Measurements from ENCODE around the gene UAP1L1.
A peak's percentile ranks its signal among the peaks of the same experiment; 100 is the strongest.

UAP1L1 gene

GRCh38 chr9:137077758-137078693 lies 709 bp downstream of the UAP1L1 start:
- DNase-seq = peak; percentile 51 to 67

- no peak for DNase-seq
Observed at GRCh38 chr9:137078701-137079400, 1.5 kb downstream of the UAP1L1 start.

- DNase-seq = no peak
Observed at GRCh38 chr9:137079401-137079787, 2.1 kb downstream of the UAP1L1 start.

GRCh38 chr9:137080260-137081122 lies 3.2 kb downstream of the UAP1L1 start:
- DNase-seq = no peak

GRCh38 chr9:137082222-137082924 lies 5.1 kb downstream of the UAP1L1 start:
- no peak for DNase-seq

- no peak for DNase-seq
Observed at GRCh38 chr9:137082925-137083290, 5.6 kb downstream of the UAP1L1 start.

GRCh38 chr9:137083394-137084004 lies 6.2 kb downstream of the UAP1L1 start:
- peak; percentile 55 to 59 for DNase-seq

GRCh38 chr9:137084526-137084925 lies 7.2 kb downstream of the UAP1L1 start:
- DNase-seq = no peak

GRCh38 chr9:137085920-137086530 lies 8.7 kb downstream of the UAP1L1 start:
- DNase-seq = peak in 1 of 2 experiments; percentile 68

GRCh38 chr9:137086531-137087408 lies 9.5 kb downstream of the UAP1L1 start, which contains the start of gene MAN1B1:
Gene MAN1B1, plus strand, starts transcription at chr9:137086985. Its CDS starts 15 bp downstream, at chr9:137087000.
- peak; percentile 98 to 99 for DNase-seq

GRCh38 chr9:137087409-137087925 lies 10.2 kb downstream of the UAP1L1 start:
- no peak for DNase-seq

- DNase-seq = no peak
Observed at GRCh38 chr9:137088121-137088520, 10.8 kb downstream of the UAP1L1 start.

GRCh38 chr9:137089232-137089947 lies 12.1 kb downstream of the UAP1L1 start:
- DNase-seq = no peak

- peak; percentile 89 to 91 for DNase-seq
Observed at GRCh38 chr9:137095664-137096517, 18.6 kb downstream of the UAP1L1 start.

GRCh38 chr9:137096785-137097546 lies 19.6 kb downstream of the UAP1L1 start:
- DNase-seq = no peak

GRCh38 chr9:137097761-137098462 lies 20.6 kb downstream of the UAP1L1 start:
- no peak for DNase-seq

GRCh38 chr9:137099231-137099630 lies 21.9 kb downstream of the UAP1L1 start:
- DNase-seq = no peak
